ENCODE measurements around the gene NTM.

The NTM gene

DNA sequence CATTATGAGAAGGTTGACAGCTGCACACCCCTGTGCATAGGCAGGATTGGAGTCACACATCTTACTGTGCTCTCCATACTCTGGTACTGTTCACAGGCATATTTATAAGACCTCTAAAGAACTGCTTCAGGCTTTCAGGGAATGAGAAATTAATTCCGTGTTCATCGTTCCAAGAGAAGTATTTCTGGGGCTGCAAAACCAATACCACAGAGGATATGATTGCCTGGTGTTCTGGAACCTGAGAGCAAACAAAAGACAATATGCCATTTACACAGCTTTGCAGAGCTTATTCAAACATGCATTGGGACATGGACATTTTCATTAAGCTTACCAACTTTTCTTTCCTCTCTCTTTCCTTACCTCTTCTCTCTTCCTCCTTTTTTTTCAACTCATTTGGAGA lies 388.7 kb downstream of the NTM start:
- DNase-seq = no peak

DNA sequence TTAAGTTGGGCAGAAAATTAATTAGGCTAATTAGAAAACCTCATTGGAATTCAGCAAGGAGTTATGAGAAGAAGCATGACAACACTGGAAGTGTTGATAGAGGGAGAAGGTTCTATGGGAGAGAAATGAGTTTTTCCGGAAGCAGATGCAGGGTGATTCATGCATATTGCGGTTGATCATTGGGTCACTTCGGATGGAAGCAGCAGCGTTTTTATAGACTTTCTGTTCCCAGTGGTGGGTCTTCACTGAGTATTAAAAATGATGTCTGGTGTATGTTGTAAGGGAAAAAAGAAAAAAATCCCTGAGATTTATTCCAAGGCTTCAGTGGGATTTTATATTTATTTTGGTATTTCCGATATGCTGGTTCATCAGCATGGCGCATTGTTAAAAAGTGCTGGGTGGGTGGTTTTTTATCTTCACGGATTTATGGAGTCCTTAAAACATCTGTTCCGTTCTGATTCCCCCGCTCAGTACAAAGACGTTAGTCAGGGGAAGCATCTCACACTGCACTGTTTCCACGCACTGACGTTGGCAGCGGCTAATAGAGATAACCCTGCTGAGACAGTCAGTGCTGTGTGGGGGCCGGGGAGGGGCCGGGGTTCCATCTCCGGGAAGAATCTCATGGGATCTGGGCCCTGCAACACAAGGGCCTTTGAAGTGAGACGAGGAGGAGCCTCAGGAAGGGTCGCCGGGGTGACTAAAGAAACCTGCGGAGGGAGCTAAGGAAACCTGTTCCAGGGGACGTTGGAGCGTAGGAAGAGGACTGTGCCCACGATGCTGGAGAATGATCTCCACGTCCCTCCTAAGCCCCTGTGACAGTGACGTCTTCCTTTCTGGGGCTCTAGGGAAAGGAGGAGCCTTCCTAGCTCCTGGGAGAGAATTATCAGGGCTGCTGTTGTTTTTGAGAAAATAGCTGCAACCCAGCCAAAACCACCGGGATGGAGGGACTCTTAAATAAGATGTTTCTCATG lies 390.0 kb downstream of the NTM start:
- peak in 21 of 58 donors; percentile 7 to 67 (median 21) for DNase-seq

DNA sequence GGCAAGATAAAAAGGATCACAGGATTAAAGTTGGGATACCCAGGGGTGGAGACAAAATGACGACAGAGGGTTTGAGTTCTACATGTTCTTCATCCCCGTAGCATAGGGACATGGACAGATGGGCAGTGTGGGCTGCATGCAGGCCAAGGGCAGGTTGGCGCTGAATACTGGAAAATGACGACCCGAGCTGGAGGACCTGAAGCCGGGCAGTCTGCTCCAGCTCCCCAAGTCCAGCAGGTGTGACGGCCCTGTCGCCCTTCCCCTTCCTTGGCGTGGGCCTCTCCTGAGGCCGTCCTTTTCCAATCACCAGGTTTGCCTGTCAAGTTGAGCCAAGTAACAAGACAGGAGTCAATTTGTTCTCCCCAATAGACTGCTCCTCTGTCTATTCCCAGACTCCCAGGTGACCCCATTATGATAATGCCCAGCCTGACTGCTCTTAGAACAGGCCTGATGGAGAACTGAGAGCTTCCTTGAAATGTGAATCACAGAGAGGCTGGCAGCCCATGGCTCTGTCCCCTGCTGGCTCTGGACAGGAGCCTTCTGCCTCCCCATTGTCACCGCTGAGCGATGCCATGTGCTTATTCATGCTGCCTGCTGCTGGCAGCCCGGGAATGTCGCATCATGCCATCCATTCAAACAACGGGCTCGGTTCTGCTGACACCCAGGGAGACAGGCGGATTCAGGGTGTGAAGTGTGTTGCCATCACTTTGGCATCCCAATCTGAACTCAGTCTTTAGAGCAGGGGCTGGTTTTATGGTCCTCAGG lies 392.1 kb downstream of the NTM start:
- peak in 51 of 58 donors; percentile 9 to 90 (median 61) for DNase-seq

DNA sequence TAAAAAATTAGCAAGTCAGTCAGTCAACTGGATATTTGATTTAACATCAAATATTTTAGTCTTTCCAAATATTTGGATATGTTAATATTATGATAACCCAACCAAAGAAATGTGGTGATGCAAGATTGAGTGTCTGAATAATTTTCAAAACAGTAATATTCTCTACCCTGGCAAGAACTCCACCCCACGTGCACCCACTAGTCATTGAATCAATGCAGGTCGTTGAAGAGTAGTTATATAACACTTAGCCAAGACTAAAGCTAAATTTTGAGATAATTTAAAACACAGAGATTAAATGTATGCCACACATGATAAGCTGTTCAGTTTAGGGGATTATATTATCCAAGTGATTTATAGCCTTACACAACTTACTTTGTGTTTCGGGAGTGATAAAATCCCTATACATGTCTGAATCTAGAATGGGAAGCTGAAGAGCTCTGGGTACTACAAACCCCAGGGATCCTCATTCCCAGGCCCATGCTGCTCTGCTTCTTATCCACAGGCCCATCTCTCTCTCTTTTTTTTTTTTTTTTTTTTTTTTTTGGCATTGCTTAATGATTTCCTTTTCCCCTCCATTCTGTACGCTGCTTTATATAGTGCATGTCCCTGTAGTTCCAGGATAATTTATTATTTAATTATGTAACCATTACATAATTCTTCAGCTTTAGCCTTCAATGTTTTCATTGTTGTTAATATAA lies 392.9 kb downstream of the NTM start:
- no peak for DNase-seq

DNA sequence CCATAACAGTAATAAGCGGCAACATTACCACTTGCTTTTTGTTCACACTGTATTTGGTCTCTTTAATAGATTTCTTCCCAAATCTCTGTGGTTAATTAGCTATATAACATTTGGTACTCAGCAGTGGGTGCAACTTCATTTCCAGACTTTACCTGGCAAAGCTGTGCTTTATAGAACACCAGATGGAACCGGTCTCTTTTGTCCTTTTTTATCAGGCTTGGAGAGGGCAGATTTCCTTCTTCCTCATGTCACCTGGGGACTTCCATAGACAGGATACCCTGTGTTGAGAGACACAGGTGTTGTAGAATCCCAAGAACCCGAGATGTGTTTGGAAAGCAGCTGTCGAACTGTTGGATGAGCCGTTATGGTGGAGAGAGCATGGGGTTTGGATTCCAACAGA lies 393.7 kb downstream of the NTM start:
- no peak for DNase-seq

DNA sequence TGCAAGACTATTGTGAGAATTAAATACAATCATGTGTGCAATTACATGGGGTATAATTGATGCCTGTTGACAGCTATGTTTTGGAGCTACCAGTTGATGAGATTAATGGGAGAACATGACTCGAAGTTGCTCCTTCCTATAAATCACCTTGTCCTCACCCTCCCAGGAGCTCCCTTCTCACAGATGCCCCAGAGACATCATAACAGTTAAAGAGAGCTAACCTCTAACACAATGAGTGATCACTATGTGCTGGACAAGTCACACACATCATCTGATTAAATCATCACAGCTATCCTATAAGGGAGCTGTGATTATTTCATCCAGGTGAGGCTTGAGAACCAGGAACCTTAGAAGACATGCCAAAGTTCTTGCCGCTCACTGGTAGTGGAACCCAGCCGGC lies 394.2 kb downstream of the NTM start:
- DNase-seq = no peak

DNA sequence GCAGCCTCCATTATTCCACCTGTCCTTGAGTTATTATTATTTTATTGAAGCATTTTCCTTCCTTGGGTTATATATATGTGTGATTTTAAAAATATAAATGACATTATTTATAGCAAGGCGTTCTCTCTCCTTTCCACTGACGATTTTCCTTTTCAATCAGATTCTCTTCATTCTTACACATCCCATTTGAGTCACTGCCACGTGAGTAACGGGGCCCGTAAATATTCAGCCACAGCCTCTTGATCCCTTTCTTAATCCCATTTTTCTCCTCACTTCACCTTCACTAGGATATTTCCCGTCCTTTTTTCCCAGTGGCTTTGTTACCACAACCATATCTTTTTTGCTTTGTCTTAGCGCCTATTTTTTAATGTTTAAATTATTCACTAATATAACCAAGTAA lies 396.2 kb downstream of the NTM start:
- DNase-seq = no peak

DNA sequence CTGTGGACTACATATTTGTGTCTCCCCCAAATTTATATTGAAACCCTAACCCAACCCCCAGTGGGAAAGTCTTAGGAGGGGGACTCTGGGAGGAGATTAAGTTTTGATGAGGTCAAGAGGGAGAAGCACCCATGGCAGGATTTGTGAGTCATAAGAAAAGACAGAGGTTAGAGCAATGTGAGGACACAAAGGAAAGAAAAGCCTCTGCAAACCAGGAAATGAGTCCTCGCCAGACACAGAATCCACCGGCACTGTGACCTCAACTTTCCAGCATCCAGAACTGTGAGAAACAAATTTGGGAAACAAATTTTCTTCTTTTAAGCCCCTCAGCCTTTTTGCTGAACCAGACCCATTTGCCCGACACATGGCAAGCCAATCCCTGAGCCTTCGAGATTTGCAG lies 397.0 kb downstream of the NTM start:
- no peak for DNase-seq

DNA sequence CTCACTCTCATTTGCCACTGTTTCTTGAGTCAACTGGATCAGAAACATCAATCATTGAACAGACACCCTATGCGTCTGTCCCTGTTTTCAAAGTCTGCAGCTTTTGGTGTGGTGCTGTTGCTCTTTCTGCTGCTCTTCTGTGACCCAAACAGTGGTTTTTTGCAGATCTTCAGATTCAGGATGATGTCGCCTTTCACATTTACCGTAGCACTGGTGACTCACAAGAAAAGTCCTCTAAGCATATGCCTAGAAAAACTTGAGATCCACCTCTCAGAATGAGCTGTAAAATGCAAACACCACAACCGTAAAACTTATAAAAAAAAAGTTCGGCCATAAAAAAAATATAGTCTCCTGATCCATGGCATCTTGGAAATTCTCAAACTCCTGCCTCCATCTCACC lies 400.4 kb downstream of the NTM start:
- no peak for DNase-seq

DNA sequence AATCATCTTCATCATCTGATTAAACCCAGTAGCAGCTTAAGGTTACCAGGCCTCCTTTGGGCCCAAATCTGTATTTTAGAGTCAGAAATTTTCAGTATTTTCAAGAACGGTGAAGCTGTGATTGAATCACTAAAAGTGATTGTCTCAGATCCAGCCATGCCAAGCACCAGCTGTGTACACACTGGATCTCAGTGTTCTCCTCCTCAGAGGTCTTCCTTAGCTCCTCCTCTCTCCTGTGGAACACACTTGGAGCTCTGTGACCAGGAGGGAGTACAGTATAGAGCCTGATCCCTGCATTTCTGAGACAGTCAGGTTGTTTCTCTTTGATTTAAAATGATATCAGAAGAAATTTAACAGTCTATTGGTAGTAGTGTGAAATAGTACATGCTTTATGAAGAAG lies 401.1 kb downstream of the NTM start:
- no peak for DNase-seq

DNA sequence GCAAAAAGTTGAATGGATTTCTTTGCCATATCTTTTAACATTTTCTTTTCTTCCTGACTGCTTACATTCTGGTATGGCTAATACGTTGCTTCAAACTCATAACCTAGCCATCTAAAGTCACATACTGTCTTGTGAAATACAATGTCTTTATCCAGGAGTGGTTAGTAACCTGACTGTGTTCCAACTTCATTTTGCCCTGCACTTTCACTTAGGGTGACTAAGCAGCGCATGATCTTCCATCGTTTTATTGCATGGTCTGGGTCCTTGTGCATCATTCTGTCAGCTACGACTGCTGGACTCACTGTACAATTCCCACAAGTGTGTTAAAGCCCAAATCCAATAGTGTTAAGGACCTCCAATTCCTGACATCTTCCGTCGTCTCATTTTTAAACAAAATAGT lies 403.2 kb downstream of the NTM start:
- DNase-seq = no peak

DNA sequence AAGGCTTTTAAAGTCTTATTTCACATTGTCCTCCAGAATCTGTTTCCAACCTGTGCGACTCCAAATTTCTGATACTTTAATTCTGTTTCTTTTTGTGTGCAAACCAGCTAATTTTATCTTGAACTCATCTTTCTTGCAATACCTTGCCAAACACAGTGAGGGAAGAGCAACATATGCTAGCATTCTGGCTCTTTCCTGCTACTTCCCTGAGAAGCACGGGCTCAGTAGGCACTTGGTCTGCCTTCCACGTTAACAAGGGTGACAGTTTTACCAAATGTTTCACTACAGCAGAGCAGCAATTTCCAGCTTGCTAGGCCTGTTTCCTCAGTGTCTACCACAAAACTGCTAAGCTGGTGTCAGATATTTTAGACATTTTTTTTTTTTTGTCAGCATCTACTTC lies 405.8 kb downstream of the NTM start:
- peak in 14 of 58 donors; percentile 2 to 64 (median 15) for DNase-seq

DNA sequence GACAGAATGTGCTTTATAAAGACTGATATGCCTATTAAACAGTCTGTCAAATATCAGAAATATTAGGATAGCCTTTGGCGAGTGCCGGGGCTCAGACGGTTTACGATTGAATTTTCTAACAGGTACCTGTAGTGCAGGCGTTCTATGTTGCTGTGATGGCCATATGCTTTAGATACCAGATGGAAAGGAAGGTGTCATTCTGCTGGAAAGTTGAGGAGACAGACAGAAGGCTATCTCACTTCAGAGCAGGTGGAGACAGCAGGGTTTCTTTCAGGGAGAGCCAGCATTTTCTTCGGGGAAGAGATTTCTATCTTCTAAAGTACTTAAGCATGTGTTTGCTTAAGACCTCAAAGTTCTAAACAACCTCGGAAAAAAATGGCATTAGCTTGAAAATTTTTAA lies 415.4 kb downstream of the NTM start:
- DNase-seq = no peak

DNA sequence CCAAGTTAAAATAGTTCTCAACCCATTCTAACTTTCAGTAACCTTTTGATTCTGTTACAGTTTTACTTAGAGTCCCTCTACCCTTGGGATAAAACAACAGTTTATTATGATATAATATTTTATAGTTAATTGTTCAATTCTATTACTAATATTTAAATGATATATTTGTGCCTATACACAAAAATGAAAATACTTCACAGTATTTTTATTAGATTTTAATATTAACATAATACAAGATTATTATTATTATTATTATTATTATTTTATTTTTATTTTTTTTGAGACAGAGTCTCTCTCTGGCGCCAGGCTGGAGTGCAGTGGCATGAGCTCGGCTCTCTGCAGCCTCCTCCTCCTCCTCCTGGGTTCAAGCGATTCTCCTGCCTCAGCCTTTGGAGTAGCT lies 416.7 kb downstream of the NTM start:
- no peak for DNase-seq

DNA sequence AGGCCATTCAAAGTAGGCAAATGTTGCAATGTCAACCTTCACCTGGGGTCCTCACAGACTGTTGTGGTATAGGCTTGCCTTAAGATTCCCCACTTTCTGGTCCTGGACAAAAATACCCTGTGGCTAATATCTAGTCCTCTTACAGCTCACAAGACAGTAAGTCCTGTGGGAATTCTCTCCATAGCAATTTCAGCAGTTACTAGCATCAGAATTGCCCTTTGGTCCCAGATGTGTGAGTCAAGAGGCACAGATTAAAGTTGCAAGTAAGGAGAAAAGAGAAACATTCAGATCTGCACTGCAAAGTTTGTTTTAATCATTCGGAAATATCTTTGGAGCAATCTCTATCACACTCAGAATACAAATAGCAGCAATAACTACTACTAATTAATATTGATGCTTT lies 420.2 kb downstream of the NTM start:
- DNase-seq = no peak

DNA sequence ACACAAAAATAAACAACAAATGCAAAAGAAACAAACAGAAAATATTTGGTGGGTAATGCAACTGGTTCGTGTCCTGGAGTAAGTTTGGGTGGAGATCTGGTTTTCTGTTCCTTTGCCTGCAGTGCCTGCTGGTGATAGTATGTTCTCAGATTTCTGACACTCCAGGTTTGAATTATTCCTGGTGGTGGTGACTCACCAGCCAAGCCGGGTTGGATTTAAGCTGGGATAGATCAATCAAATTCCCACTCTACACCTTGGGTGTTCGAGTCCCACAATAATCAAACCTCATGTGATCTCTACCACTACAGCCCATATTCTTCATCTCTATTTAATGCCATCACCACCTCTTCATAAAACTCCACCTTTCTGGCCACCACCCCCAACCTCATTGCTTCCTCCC lies 421.8 kb downstream of the NTM start:
- no peak for DNase-seq

DNA sequence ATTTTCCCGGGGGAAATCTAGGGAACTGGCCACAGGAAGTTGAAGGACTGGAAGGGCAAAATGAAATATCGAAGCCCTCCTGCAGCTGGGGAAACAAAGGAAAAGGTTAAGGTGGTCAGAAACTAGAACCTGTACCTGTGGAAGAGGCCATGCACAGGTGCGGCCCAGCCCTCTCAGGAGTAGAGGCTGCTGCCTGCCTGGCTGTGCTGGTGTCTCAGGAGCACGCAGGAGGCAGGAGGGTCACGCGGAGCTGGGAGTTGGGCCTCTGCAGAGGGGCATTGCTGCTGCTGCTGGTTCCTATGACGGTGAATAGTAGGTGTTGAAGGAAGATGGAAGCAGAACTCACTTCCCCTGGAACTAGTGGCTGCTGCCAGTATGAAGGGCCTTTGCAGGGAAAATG lies 425.7 kb downstream of the NTM start:
- no peak for DNase-seq

DNA sequence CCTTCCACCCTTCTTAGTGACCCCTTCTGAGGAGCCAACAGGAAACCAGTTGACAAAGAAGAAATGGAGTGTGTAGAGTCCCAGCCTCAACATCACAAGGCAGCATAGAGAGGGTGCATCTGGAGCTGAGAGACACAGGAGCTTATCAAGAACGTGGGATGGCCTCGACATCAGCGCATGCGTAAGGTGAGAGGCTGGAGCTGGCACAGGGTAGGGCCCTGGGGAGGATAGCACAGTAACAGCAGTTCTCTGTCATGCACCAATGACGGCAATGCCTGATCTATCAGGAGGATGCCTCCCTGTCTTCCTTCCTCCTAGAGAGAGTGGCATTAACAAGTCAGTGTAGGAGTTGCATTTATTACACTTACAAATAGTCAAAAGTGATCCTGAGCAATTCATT lies 426.1 kb downstream of the NTM start:
- peak in 1 of 58 donors; percentile 38 for DNase-seq

DNA sequence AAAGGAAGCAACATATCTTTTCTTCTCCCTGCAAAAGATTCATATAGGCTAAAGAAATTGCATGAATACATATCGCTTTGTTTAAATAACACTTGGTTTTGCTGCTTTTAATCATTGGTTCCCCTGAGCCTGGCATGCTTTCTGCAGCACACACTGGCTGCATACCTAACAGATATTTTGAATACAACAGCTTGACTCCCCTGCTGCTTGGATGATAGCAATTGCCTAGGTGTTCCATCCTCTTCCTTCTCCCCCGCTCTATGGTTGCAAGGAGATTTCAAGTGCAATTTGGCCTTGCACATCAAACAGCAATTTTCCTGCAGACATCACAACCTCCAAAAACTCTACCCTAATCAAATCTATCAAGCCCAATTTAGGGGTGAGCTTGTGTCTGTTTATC lies 430.0 kb downstream of the NTM start:
- no peak for DNase-seq

DNA sequence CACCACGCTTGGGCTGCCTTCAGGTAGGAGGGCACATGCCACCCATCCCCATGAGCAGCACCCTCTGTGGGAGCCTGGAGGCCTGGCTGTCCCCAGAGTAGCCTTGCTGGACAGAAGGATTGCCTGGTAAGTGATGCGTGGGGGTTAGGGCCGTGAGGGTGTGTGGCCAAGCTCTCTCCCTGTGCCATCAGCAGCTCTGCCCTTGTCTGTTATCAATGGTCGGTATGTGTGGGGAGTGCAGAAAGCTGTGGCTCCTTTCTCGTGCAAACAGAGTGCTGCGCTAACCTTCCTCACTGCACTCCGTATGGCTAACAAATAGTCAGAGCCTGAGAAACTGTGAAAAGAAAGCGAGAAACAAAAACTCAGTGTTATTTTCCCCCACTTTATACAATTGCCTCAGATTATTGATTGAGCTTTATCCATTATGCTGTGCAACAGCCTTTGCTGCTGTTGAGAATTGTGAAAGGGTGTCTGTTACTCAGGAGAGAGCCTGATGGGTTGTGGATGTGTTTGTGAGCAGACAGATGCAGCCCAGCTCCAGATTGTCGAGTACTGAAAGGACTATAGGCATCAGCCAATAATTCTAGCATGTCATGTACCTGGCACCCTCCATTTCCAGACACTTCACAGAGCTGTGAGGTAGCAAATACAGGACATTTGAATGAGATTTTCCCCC lies 432.2 kb downstream of the NTM start:
- no peak for DNase-seq

DNA sequence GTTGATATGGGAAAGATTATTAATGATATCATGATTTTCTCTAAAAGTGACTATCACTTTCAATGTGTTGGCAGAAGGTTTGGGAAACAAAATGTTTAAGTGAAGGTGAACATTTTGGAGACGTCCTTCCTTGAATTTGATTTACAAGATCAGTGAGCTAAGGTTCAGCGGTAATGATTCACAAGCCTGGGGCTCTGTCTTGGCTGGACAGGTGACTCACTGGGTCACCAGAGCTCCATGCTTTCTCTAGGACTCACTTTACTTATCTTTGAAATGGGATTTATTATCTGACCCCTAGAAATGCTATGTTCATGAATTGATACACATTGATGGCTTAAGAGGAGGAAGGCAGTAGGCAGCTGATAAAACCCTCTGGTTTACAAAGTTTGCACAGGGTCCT lies 437.5 kb downstream of the NTM start:
- no peak for DNase-seq
